Measurements from ENCODE around the gene DPCD. TPM values are rescaled to one million over a fixed set of nuclear protein-coding genes. Genes with fewer than 3 reads are reported as not detected.

Gene DPCD
- total and polyA plus RNA-seq, 2 experiments from 2014 or later = 22.5 to 38.1 TPM

DNA sequence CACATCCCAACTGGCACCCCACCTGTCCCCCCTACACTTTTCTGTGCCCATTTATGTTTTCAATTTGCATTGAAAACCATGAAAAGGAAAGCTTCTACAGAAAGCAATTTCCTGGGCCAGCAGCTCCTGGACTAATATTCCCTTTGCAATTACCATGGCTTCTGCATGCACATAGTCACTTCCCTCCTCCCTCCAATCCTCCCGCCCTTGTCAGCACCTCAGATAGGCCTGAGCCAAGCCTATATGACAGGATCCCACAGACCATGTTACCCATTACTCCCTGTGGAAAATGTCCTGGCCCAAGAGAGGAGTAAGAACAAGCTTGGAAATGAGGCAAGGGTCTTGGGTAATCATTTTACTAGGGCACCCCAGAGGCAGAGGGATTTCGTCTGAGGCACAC is 68.8 kb downstream of the DPCD start:
- Histone ChIP-seq H3F3A (replicated peaks; ENCODE audit: low read depth) (no peaks in the 10 kb centered on the region), H4K20me1 (replicated peaks; ENCODE audit: insufficient read depth) (no peaks in the 10 kb centered on the region), H3K27ac (ENCODE audit: low read depth) (no peak overlapping the region), H3K9me2 (ENCODE audit: insufficient read depth) (no peaks in the 10 kb centered on the region), H3K36me3 (ENCODE audit: insufficient read depth) (no peaks in the 10 kb centered on the region), H3K4me2 (no peak overlapping the region), H3K4me3 (no peak overlapping the region), H3K27me3 (ENCODE audit: insufficient read depth) (no peaks in the 10 kb centered on the region), H3K79me2 (replicated peaks; ENCODE audit: insufficient read depth) (no peaks in the 10 kb centered on the region), H2AFZ (no peak overlapping the region), H3K4me1 (ENCODE audit: insufficient read depth) (peaks cover 23% of the 10 kb centered on the region)
- no peak for DNase-seq (ENCODE audit: low spot score)
- Mint-ChIP-seq H3K36me3 (ENCODE audit: low read depth) (no peaks in the 10 kb centered on the region), H3K4me3 (no peak overlapping the region), H3K9me3 (no peaks in the 10 kb centered on the region), H3K27ac (no peak overlapping the region), H3K4me1 (peaks cover 26% of the 10 kb centered on the region), H3K27me3 (ENCODE audit: insufficient read depth, low read depth, poor library complexity) (peaks cover 3% of the 10 kb centered on the region)
- TF ChIP-seq ZNF331 (CRISPR knock-in tag; IDR thresholded peaks at IDR 0.05; ENCODE audit: low read depth) (no peak), CTCF (conservative IDR thresholded peaks at IDR 0.05; ENCODE audit: low read depth in 2 of 2) (no peak), EZH2 (IDR thresholded peaks at IDR 0.05; ENCODE audit: low read depth, unreplicated experiment) (no peak), REST (IDR thresholded peaks at IDR 0.05; ENCODE audit: unreplicated experiment) (no peak), ZNF114 (CRISPR knock-in tag; IDR thresholded peaks at IDR 0.05) (no peak), POLR2AphosphoS5 (IDR thresholded peaks at IDR 0.05; ENCODE audit: low read depth) (no peak), CREB1 (CRISPR knock-in tag; IDR thresholded peaks at IDR 0.05; ENCODE audit: low read depth) (no peak), EZH2phosphoT487 (IDR thresholded peaks at IDR 0.05; ENCODE audit: unreplicated experiment) (no peak), NANOG (IDR thresholded peaks at IDR 0.05; ENCODE audit: borderline replicate concordance) (no peak), STAT1 (IDR thresholded peaks at IDR 0.05; ENCODE audit: unreplicated experiment) (no peak), JUNB (IDR thresholded peaks at IDR 0.05; ENCODE audit: unreplicated experiment) (no peak)
- TF ChIP-seq, protein P1, sequence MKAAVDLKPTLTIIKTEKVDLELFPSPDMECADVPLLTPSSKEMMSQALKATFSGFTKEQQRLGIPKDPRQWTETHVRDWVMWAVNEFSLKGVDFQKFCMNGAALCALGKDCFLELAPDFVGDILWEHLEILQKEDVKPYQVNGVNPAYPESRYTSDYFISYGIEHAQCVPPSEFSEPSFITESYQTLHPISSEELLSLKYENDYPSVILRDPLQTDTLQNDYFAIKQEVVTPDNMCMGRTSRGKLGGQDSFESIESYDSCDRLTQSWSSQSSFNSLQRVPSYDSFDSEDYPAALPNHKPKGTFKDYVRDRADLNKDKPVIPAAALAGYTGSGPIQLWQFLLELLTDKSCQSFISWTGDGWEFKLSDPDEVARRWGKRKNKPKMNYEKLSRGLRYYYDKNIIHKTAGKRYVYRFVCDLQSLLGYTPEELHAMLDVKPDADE (IDR thresholded peaks at IDR 0.05) = no peak
- TF ChIP-seq, protein P2, sequence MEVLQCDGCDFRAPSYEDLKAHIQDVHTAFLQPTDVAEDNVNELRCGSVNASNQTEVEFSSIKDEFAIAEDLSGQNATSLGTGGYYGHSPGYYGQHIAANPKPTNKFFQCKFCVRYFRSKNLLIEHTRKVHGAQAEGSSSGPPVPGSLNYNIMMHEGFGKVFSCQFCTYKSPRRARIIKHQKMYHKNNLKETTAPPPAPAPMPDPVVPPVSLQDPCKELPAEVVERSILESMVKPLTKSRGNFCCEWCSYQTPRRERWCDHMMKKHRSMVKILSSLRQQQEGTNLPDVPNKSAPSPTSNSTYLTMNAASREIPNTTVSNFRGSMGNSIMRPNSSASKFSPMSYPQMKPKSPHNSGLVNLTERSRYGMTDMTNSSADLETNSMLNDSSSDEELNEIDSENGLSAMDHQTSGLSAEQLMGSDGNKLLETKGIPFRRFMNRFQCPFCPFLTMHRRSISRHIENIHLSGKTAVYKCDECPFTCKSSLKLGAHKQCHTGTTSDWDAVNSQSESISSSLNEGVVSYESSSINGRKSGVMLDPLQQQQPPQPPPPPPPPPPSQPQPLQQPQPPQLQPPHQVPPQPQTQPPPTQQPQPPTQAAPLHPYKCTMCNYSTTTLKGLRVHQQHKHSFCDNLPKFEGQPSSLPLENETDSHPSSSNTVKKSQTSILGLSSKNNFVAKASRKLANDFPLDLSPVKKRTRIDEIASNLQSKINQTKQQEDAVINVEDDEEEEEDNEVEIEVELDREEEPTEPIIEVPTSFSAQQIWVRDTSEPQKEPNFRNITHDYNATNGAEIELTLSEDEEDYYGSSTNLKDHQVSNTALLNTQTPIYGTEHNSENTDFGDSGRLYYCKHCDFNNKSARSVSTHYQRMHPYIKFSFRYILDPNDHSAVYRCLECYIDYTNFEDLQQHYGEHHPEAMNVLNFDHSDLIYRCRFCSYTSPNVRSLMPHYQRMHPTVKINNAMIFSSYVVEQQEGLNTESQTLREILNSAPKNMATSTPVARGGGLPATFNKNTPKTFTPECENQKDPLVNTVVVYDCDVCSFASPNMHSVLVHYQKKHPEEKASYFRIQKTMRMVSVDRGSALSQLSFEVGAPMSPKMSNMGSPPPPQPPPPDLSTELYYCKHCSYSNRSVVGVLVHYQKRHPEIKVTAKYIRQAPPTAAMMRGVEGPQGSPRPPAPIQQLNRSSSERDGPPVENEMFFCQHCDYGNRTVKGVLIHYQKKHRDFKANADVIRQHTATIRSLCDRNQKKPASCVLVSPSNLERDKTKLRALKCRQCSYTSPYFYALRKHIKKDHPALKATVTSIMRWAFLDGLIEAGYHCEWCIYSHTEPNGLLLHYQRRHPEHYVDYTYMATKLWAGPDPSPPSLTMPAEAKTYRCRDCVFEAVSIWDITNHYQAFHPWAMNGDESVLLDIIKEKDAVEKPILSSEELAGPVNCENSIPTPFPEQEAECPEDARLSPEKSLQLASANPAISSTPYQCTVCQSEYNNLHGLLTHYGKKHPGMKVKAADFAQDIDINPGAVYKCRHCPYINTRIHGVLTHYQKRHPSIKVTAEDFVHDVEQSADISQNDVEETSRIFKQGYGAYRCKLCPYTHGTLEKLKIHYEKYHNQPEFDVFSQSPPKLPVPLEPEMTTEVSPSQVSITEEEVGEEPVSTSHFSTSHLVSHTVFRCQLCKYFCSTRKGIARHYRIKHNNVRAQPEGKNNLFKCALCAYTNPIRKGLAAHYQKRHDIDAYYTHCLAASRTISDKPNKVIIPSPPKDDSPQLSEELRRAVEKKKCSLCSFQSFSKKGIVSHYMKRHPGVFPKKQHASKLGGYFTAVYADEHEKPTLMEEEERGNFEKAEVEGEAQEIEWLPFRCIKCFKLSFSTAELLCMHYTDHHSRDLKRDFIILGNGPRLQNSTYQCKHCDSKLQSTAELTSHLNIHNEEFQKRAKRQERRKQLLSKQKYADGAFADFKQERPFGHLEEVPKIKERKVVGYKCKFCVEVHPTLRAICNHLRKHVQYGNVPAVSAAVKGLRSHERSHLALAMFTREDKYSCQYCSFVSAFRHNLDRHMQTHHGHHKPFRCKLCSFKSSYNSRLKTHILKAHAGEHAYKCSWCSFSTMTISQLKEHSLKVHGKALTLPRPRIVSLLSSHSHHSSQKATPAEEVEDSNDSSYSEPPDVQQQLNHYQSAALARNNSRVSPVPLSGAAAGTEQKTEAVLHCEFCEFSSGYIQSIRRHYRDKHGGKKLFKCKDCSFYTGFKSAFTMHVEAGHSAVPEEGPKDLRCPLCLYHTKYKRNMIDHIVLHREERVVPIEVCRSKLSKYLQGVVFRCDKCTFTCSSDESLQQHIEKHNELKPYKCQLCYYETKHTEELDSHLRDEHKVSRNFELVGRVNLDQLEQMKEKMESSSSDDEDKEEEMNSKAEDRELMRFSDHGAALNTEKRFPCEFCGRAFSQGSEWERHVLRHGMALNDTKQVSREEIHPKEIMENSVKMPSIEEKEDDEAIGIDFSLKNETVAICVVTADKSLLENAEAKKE (CRISPR knock-in tag; IDR thresholded peaks at IDR 0.05) = no peak
- no peak for ATAC-seq

All from GM23338 (cell line).